Spleen (tissue), 11 donors: ENCODE data around the gene CIITA. TPM values are rescaled to one million over a fixed set of nuclear protein-coding genes. Genes with fewer than 3 reads are reported as not detected.

Experiments used
- DNase-seq: peaks from one replicate; pipeline ENCODE4 v3.0.0-alpha.2; 2020
- H3K27ac ChIP-seq, 8 donors: fragments of 200-600 bp; sonication (generic) in 7 of 8; 1 replicate in 4 of 8; 2 replicates in 4 of 8; pipeline versions ENCODE4 v1.5.0 to v1.8.0; 2016 to 2021; ENCODE audit warnings: inconsistent platforms in 4 of 8, mild to moderate bottlenecking in 4 of 8, moderate library complexity in 1 of 8
- H3K27me3 ChIP-seq, 7 donors: fragments of 200-600 bp; sonication (generic) in 6 of 7; replicated peaks in 1 of 7; 1 replicate in 4 of 7; 2 replicates in 3 of 7; pipeline versions ENCODE4 v1.5.0 to v1.8.0; 2016 to 2021; ENCODE audit warnings: inconsistent platforms in 3 of 7, mild to moderate bottlenecking in 1 of 7
- H3K36me3 ChIP-seq, 6 donors: fragments of 200-600 bp; sonication (generic) in 5 of 6; 1 replicate in 4 of 6; 2 replicates in 2 of 6; pipeline versions ENCODE4 v1.5.0 to v1.8.0; 2016 to 2021; ENCODE audit warnings: inconsistent platforms in 2 of 6
- H3K4me1 ChIP-seq, 6 donors: fragments of 200-600 bp; sonication (generic) in 5 of 6; 1 replicate in 3 of 6; 2 replicates in 3 of 6; pipeline versions ENCODE4 v1.5.0 to v1.8.0; 2016 to 2021; ENCODE audit warnings: inconsistent platforms in 3 of 6
- H3K4me3 ChIP-seq, 8 donors: fragments of 200-600 bp; sonication (generic) in 7 of 8; 1 replicate in 4 of 8; 2 replicates in 4 of 8; pipeline versions ENCODE4 v1.5.0 to v1.8.0; 2016 to 2021; ENCODE audit warnings: inconsistent platforms in 4 of 8, mild to moderate bottlenecking in 4 of 8, moderate library complexity in 2 of 8
- H3K9me3 ChIP-seq, 8 donors: fragments of 200-600 bp; sonication (generic) in 7 of 8; 1 replicate in 4 of 8; 2 replicates in 4 of 8; pipeline versions ENCODE4 v1.5.0 to v1.8.0; 2016 to 2021; ENCODE audit warnings: inconsistent platforms in 4 of 8
- CTCF ChIP-seq, 11 experiments: fragments of 200-600 bp in 7 of 11; fragments of 450-650 bp in 4 of 11; sonication (generic) in 4 of 11; IDR thresholded peaks in 8 of 11; conservative IDR thresholded peaks in 3 of 11; 1 replicate in 7 of 11; 2 replicates in 4 of 11; pipeline versions ENCODE4 v1.4.0 to v1.8.0; 2016 to 2021; ENCODE audit warnings: antibody characterized with exemption in 11 of 11, inconsistent platforms in 4 of 11, mild to moderate bottlenecking in 1 of 11
- POLR2A ChIP-seq, 3 donors: fragments of 450-650 bp; IDR thresholded peaks; one replicate each; pipeline ENCODE4 v1.5.1; 2017; ENCODE audit warnings: antibody characterized with exemption in 3 of 3, mild to moderate bottlenecking in 1 of 3
- POLR2AphosphoS5 ChIP-seq, 3 donors: sonication (generic); formaldehyde crosslinking; IDR thresholded peaks; one replicate each; pipeline ENCODE4 v1.5.1; 2017; ENCODE audit warnings: antibody characterized with exemption in 3 of 3
- WGBS, 5 donors: extraction: QIAGEN DNeasy Blood & Tissue Kit in 3 of 5; methylation state at CpG; one replicate each; pipeline versions ENCODE4 v1.1.5 to v1.1.7; 2013 to 2018; 5-methylcytosine and 5-hydroxymethylcytosine counted together
- intact Hi-C: fragments of 100-400 bp; cut with DNase I; formaldehyde crosslinking; loops from one replicate; pipeline ENCODE4 v1.15.0; 2023; ENCODE audit warnings: low total_unique reads
- polyA plus RNA-seq, 3 donors: library from polyadenylated mRNA; stranded (reverse); fragments of 200-250 nt; gene quantifications; one replicate each; pipeline ENCODE4 v1.2.1, GENCODE V29; 2013
- total RNA-seq, 7 donors: library from RNA; depleted of rRNA in 3 of 7; stranded (reverse); fragments of >200 nt in 3 of 7; fragmentation: NEBNext Ultra II Directional in 4 of 7; extraction: Animal tissue kit (Norgen Biotek cat#: 25700) in 4 of 7; gene quantifications; one replicate each; pipeline versions ENCODE4 v1.1.0 to v1.2.1, GENCODE V29; 2016 to 2021
- donor health status: healthy with polysubstance abuse.
- donor health status: DM: no; HTN: no; CAD: no; lungs with moderate emphysema.
- donor health status: DM: no; HTN: no; CAD: no.
- donor health status: Bipolar disorder and iron deficiency.
- donor health status: healthy.
- donor health status: DM: no; HTN: no; CAD: no.
- donor health status: DM: yes; HTN: yes; CAD: no.

Gene CIITA
- total and polyA plus RNA-seq, 10 donors: 67.0 to 179 (median 125) TPM

DNA sequence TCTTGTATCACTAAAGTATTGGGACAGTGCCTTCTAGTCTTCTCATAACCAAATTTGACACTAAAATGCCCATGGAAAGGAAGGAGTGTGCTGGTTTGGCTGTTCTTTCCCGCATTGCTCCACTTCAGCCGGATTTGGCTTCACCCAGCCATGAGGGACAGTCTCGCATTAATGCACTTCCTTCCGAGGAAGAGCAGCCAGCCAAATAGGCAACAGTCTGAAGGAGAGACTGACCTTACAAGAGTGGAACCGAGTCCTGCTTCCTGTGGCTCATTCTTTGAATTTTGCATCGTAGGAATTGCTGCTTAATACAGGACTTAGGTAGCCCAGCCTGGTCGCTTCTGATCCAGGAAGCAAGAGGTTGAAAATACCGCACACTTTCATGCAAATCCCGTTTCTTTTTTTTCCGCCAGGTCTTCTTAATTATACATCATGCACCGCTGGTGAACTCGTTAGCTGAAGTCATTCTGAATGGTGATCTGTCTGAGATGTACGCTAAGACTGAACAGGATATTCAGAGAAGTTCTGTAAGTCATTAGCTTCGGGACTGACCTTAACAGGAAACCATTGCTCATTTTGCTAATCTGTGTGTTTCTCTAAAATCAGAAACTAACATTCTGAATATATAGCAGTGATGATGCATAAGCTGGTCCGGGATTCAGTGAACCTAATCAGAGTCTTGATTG, 105.6 kb downstream of the CIITA start:
- H3K27me3 ChIP-seq: no peaks in the 10 kb centered on the region
- peak overlapping the region in 5 of 8 donors; percentile 9 to 45 (median 33) for H3K27ac ChIP-seq
- H3K4me1 ChIP-seq: peaks cover 6 to 35% (median 19%) of the 10 kb centered on the region in 6 donors
- WGBS, 5 donors: 53 to 81% (median 70%) methylated on average over 15 of the region's 15 CpGs
- intact Hi-C loops: no loop called here
- no peaks in the 10 kb centered on the region for H3K9me3 ChIP-seq
- H3K36me3 ChIP-seq: peaks cover 0 to 98% (median 29%) of the 10 kb centered on the region in 6 donors
- peak in 1 of 3 donors; percentile 51 for TF ChIP-seq POLR2AphosphoS5 (IDR thresholded peaks at IDR 0.05)
- no peak for TF ChIP-seq CTCF (IDR thresholded peaks at IDR 0.05 in 8 of 11, conservative IDR thresholded peaks at IDR 0.05 in 3 of 11)
- no peak overlapping the region for H3K4me3 ChIP-seq
- DNase-seq: no peak

- Histone ChIP-seq H3K36me3 (peaks cover 0 to 98% (median 26%) of the 10 kb centered on the region in 6 donors), H3K4me1 (peaks cover 6 to 41% (median 25%) of the 10 kb centered on the region in 6 donors), H3K27me3 (no peaks in the 10 kb centered on the region), H3K4me3 (no peak overlapping the region), H3K9me3 (no peaks in the 10 kb centered on the region), H3K27ac (peak overlapping the region in 1 of 8 donors; percentile 34)
- 80 to 86% (median 82%) methylated on average over 8 of the region's 8 CpGs for WGBS, 5 donors
- TF ChIP-seq POLR2AphosphoS5 (IDR thresholded peaks at IDR 0.05): no peak
- TF ChIP-seq CTCF (IDR thresholded peaks at IDR 0.05 in 8 of 11, conservative IDR thresholded peaks at IDR 0.05 in 3 of 11): peak in 1 of 11 experiments; percentile 21
- TF ChIP-seq POLR2A (IDR thresholded peaks at IDR 0.05): no peak
- intact Hi-C loops: no loop called here
- DNase-seq: no peak
Observed at GRCh38 chr16:10983159-10983558, 106.2 kb downstream of the CIITA start.

DNA sequence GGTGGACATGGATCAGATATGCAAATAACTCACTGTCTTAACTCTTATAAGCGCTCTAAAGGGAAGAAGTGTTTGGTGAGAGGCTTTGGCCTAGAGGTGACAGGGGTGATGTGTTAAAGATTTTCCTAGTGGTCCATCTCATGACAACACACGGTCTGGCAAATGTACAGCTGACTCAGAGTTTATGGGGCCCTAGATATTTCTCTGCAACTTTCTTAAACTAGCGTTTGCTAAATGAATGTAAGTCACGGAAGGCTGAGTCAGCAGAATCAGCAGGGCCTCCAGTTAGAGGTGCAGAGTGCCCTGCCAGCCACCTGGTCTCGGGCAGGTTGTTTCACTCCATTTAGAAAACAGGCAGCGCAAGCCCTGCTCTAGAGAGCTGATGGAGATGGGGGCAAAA, 107.5 kb downstream of the CIITA start:
- Histone ChIP-seq H3K4me1 (peaks cover 6 to 46% (median 28%) of the 10 kb centered on the region in 6 donors), H3K27ac (no peak overlapping the region), H3K27me3 (no peaks in the 10 kb centered on the region), H3K4me3 (no peak overlapping the region), H3K36me3 (peaks cover 0 to 98% (median 17%) of the 10 kb centered on the region in 6 donors), H3K9me3 (no peaks in the 10 kb centered on the region)
- TF ChIP-seq CTCF (IDR thresholded peaks at IDR 0.05 in 8 of 11, conservative IDR thresholded peaks at IDR 0.05 in 3 of 11): no peak
- TF ChIP-seq POLR2AphosphoS5 (IDR thresholded peaks at IDR 0.05): no peak
- no peak for TF ChIP-seq POLR2A (IDR thresholded peaks at IDR 0.05)
- intact Hi-C loops: no loop called here
- WGBS, 5 donors: 83 to 92% (median 84%) methylated on average over 6 of the region's 6 CpGs
- DNase-seq: no peak

Other genes starting within 250 kb of the CIITA start
- 1 to 10 TPM in 2 of 7 donors, under 1 TPM in 2, not detected in 3; 0.43 to 1.5 (median 0.97) TPM for gene TEKT5, start 182.3 kb upstream of the CIITA start, total RNA-seq
- gene TEKT5, start 182.3 kb upstream of the CIITA start, polyA plus RNA-seq: under 1 TPM; 0.17 to 0.22 (median 0.17) TPM
- gene NUBP1, start 133.4 kb upstream of the CIITA start, total RNA-seq: 10 to 100 TPM; 22.8 to 47.5 (median 32.8) TPM
- 10 to 100 TPM; 47.3 to 52.2 (median 49.4) TPM for gene NUBP1, start 133.4 kb upstream of the CIITA start, polyA plus RNA-seq
- 1 to 10 TPM in 3 of 7 donors, under 1 TPM in 3, not detected in 1; 0.42 to 2.2 (median 1.2) TPM for gene TVP23A, start 58.4 kb upstream of the CIITA start, total RNA-seq
- 1 to 10 TPM in 1 of 3 donors, under 1 TPM in 2; 0.29 to 1.1 (median 0.72) TPM for gene TVP23A, start 58.4 kb upstream of the CIITA start, polyA plus RNA-seq
- gene DEXI, start 65.3 kb downstream of the CIITA start, total RNA-seq: 10 to 100 TPM; 25.4 to 81.5 (median 36.8) TPM
- gene DEXI, start 65.3 kb downstream of the CIITA start, polyA plus RNA-seq: 10 to 100 TPM; 14.9 to 29.0 (median 21.5) TPM
- gene CLEC16A, start 67.4 kb downstream of the CIITA start, total RNA-seq: 10 to 100 TPM; 32.1 to 54.6 (median 43.8) TPM
- gene CLEC16A, start 67.4 kb downstream of the CIITA start, polyA plus RNA-seq: 10 to 100 TPM in 1 of 3 donors, 1 to 10 TPM in 2; 7.3 to 15.9 (median 8.2) TPM